ENCODE measurements around the gene SNAPC2.
"Not testable (repeated sequence)": the region's sequence is repeated elsewhere in the genome, so short reads cannot be mapped to it uniquely, and the experiment has no call there.

Gene SNAPC2

GRCh38 chr19:7887408-7888144, 32.6 kb upstream of the SNAPC2 start:
- in situ Hi-C loops (cut with HindIII; ENCODE audit: low sequenced_read_pairs) = no loop called here

DNA sequence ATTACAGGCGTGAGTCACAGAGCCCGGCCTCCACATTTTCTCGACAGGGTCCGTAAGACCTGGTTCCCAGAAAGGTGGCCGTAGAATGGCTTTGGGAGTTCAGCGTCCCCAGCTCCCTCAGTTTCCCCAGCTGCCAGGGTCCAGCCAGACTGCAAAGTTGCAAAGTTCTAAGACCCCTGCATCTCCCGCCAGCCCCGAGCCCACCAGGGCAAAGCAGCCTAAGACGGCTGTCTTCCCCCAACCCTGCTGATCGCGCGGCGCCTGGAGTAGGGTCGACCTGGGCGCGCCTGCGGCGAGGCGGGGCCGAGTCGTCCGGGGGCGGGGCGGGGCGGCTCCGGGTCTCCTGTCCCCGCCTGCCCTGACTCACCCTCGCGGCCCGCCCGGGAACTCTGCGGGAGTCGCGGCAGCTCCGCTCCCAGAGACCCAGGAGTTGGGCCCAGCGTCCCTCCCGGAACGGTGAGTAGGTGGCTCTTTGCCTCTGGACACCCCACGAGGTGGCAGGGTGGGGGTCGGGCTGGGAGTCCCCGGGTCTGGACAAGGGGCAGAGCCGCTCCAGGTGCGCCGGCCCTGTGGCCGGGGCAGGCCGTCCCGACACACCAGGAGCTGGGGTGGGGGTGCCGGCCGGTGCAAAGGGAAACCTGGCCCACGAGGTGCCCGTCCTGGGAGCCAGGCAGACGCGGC, 31.9 kb upstream of the SNAPC2 start, which contains the start of gene LRRC8E:
Gene LRRC8E (plus strand): TSS at position 366 of the 681 bp plus-strand sequence. CDS start 7,094 bp downstream, outside the sequence.
- in situ Hi-C loops (cut with HindIII; ENCODE audit: low sequenced_read_pairs) = no loop called here

DNA sequence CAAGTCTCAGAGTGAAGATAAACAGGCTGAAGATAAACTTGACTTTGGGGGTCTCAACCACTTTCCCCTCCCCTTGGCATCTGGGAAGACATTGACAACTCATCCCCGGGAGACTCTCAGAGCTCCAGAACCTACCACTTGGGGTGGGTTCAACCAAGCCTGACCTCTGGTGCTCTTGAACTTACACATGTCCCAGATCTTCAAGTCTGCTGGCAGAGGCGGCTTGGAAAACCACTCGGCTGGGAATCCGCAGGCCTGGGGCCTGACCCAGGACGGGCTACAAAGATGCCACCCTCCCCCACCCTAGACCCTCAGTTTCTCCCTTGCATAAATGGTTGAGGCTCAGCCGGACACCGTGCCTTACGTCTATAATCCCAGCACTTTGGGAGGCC, 31.3 kb upstream of the SNAPC2 start:
- in situ Hi-C loops (cut with HindIII; ENCODE audit: low sequenced_read_pairs) = no loop called here

GRCh38 chr19:7893362-7894101, 26.6 kb upstream of the SNAPC2 start:
- in situ Hi-C loops (cut with HindIII; ENCODE audit: low sequenced_read_pairs) = not testable (repeated sequence)

DNA sequence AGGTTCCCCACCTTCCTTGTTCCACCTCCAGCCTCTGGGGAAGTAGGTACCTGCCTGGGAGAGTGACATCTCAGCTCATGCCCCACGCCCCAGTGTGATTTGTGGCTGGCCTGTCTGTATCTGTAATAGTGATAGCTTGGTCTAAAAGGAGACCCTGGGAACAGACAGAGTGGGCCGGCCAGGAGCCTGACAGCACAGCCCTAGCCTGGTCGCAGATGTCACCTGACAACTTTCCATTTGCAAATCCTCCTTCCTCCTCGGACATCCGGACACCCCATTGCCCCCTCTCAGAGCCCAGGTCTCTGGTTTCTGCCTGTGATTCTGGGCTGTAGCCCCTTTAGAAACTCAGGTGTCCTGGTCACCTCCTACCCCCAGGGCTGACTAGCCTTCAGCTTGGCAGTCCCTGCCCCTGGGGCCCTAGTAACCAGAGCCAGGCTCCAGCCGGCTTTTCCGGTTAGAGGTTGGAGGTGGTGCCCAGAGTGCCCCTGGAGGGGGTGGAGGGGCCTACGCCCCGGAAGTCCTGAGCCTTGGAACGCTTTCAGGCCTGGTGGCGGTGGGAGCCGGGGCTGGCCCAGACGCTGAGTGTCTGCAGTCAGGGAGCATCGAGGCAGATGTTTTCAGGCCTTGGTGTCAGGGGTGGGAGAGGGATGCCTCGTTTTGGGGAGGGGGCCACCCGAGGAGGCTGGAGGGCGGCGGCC, 25.4 kb upstream of the SNAPC2 start:
- in situ Hi-C loops (cut with HindIII; ENCODE audit: low sequenced_read_pairs) = no loop called here

DNA sequence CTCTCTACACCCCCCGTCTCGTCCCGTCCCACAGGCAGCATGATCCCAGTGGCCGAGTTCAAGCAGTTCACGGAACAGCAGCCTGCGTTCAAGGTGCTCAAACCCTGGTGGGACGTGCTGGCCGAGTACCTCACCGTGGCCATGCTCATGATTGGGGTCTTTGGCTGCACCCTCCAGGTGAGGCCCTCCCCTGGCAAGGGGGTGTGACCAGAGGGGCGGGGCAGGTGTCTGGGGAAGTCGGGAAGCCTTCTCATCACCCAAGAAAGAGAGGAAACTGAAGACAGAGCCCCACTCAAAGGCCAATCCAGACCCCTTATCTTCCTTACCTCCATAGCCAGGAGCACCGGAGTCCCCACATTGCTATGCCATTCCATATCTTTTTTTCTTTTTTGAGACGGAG, 24.6 kb upstream of the SNAPC2 start:
- in situ Hi-C loops (cut with HindIII; ENCODE audit: low sequenced_read_pairs) = no loop called here

GRCh38 chr19:7897292-7897691, 22.8 kb upstream of the SNAPC2 start:
- in situ Hi-C loops (cut with HindIII; ENCODE audit: low sequenced_read_pairs) = no loop called here

- in situ Hi-C loops (cut with HindIII; ENCODE audit: low sequenced_read_pairs) = no loop called here
Measured at GRCh38 chr19:7898967-7899366, 21.2 kb upstream of the SNAPC2 start.

DNA sequence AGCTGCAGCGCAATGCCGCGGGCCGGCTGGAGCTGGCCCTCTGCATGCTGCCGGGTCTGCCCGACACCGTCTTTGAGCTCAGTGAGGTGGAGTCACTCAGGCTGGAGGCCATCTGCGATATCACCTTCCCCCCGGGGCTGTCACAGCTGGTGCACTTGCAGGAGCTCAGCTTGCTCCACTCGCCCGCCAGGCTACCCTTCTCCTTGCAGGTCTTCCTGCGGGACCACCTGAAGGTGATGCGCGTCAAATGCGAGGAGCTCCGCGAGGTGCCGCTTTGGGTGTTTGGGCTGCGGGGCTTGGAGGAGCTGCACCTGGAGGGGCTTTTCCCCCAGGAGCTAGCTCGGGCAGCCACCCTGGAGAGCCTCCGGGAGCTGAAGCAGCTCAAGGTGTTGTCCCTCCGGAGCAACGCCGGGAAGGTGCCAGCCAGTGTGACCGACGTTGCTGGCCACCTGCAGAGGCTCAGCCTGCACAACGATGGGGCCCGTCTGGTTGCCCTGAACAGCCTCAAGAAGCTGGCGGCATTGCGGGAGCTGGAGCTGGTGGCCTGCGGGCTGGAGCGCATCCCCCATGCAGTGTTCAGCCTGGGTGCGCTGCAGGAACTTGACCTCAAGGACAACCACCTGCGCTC, 20.3 kb upstream of the SNAPC2 start:
- in situ Hi-C loops (cut with HindIII; ENCODE audit: low sequenced_read_pairs) = no loop called here

DNA sequence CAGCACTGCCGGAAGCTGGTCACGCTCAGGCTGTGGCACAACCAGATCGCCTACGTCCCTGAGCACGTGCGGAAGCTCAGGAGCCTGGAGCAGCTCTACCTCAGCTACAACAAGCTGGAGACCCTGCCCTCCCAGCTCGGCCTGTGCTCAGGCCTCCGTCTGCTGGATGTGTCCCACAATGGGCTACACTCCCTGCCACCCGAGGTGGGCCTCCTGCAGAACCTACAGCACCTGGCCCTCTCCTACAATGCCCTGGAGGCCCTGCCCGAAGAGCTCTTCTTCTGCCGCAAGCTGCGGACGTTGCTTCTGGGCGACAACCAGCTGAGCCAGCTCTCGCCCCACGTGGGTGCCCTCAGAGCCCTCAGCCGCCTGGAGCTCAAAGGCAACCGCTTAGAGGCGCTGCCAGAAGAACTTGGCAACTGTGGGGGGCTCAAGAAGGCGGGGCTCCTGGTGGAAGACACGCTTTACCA, 19.7 kb upstream of the SNAPC2 start:
- in situ Hi-C loops (cut with HindIII; ENCODE audit: low sequenced_read_pairs) = no loop called here

DNA sequence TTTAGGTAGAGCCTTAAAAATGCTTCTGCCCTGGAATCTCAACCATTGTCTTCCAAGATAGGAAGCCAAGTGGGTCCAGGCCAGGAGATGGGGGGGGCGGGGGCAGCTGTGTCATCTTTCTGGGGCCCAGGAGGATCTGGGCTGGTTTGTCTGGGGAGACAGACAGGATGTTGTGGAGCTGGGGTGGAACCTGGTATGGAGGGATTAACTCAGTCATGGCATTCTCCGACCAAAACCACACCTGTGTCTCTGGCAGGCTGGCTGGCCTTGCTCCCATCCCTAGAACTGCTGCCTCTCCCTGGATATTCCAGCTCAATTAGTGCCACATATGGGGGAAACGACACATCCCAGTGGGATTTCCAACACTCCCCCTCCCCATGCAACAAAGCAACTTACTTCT, 19.2 kb upstream of the SNAPC2 start:
- in situ Hi-C loops (cut with HindIII; ENCODE audit: low sequenced_read_pairs) = no loop called here

- in situ Hi-C loops (cut with HindIII; ENCODE audit: low sequenced_read_pairs) = no loop called here
Measured at GRCh38 chr19:7901337-7901736, 18.8 kb upstream of the SNAPC2 start.

DNA sequence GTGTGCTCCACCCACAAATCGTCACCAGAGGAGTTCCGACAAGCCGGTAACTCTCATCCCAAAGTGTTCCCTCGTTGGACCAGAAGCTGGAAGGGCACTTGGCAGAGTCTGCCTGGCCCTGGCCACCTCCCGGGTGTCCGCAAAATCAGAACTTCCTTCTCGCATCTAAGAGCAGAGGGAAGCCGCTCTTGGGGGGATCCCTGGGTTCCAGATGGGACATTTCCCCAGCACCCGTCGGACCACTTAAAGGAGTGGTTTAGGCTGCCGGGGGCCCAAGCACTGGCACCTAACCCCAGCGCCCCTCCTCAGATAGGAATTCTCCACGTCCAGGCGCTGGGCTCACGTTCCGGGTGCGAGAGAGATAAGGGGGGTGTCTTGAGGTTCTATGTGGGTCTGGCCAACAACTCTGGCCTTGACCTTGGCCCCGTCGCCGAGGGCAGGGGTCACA, 17.3 kb upstream of the SNAPC2 start:
- in situ Hi-C loops (cut with HindIII; ENCODE audit: low sequenced_read_pairs) = no loop called here

DNA sequence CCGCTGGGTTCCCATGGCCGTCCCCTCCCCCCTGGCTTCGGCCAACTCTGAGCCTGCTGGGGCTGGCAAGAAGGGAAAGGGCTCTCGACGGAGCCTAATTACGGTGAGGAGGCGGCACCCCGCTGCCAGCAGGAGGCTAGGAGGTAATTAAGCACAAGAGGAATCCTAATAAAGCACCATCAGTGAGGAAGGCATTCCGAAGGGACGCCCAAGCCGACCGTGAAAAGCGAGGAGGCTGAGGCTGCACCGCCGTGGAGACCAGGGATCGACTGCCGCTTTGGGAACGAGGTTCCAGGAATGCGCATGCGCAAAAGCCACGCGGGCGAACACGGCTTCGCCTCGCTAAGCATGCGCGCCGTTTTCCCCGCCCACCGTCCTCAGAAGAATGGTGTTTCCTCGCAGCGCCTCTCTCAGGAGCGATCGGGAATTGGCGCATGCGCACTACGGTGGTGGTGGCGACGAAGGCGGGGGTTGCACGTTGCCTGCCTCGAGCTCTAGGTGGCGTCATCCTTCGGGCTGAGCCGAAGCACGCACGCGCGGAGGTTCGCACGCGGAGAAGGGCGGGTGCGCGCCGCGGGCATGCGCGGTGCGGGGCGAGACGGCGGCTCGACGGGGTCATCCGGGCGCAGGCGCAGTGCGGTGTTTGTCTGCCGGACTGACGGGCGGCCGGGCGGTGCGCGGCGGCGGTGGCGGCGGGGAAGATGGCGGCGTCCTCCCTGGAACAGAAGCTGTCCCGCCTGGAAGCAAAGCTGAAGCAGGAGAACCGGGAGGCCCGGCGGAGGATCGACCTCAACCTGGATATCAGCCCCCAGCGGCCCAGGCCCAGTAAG, 16.7 kb upstream of the SNAPC2 start, which contains the start of gene MAP2K7:
Gene MAP2K7 (plus strand): TSS at position 634 of the 830 bp plus-strand sequence. CDS start 68 bp downstream, at position 702.
- in situ Hi-C loops (cut with HindIII; ENCODE audit: low sequenced_read_pairs) = no loop called here

DNA sequence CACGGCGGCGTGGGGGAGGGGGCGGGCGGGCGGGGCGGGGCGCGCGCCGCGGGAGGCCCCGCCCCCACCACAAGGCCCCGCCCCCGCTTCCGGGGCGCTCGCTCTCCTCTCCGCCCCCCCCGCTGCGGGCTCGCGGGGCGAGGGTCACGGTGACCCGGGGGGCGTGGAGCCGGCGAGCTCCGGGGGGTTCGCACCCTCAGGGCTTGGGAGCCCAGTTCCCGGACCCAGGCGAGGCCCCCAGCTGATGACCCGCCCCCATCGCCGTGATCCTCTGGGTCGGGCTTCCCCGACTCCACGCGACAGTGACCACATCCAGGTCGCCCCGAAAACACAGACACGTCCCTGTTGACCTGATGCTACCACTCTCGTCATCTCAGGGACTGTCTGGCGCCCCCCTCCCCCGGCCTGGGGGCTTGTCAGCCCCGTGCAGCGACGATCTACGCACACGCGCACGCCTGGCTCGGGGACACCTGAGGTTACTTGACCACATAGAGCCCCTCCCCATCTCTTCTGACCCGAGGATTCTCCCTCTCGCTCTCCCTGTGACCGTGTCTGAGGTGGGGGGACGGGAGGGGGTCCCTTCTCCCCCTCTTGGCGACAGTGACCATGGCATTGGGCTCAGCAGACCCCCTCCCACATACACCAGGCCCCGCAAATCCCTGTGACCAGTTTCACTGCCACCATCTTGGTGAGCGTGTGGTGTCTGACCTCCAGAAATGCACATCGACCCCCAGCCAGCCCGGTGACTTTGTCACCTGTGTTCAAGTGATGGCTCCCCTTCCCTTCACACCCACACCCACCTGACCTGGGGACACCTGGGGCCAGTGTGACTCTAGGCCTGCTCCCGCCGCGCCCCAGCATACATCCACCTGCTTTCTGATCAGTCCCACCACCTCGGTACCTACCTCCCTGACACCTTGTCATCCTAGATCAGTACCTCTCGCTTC, 15.8 kb upstream of the SNAPC2 start:
- in situ Hi-C loops (cut with HindIII; ENCODE audit: low sequenced_read_pairs) = no loop called here

DNA sequence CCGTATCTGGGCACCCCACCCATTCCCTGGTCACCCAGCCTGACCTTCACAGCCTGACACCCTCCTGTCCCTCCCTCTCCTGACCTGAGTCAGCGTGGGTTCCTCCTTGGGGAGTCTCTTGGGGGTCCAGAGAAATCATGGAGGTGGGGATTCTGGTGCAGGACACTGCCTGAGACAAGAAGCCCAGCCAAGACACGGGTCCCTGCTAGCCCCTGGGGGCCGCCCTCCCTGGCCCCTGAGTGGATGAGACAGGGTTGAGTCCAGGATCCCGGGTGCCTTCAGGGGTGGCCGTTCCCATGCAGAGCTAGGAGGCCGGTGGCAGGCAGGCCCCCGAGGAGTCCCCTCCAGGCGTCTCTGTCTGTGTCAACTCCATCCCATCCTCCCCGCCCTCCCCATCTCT, 14.9 kb upstream of the SNAPC2 start:
- in situ Hi-C loops (cut with HindIII; ENCODE audit: low sequenced_read_pairs) = no loop called here

DNA sequence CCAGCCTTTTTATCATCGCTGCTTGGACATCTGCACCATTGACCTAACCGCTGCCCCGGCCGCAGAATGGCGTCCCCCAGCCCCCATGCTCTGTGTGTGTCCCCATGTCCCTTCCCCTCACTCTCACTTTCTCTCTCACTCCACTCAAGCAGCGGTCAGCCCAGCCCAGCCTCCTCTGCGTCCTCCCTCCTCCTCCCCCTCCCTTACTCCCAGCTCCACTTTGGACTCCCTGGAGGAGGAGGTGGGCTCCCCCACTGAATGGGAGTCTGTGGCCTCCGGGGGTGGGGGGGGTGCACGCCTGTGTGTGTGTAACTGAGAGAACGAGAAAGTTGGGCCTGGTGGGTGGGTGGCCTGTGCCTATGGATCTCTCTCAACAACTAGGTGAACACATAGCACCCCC, 14.3 kb upstream of the SNAPC2 start:
- in situ Hi-C loops (cut with HindIII; ENCODE audit: low sequenced_read_pairs) = no loop called here

DNA sequence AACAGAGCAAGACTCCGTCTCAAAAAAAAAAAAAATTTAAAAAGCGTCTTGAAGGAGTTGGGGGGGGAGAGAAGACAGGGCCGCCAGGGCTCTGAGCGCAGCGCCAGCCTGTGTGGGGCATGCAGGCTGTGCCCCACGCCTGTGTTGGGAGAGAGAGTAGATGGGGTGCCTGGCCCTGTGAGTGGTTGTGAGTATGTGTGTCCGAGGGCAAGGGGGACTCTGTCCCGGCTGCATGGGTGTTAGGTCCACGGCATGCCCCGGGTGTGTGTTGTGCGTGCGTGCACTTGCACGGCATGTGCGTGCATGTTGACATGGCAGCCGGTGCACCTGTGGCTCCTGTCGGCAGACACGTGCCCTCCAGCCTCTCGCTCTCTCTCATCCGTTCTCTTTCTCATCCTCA, 13.0 kb upstream of the SNAPC2 start:
- in situ Hi-C loops (cut with HindIII; ENCODE audit: low sequenced_read_pairs) = no loop called here

All from DLD1 (cell line).